Smooth muscle cell (in vitro differentiated cells): ENCODE data around the gene PRKCD. TPM values are rescaled to one million over a fixed set of nuclear protein-coding genes. Genes with fewer than 3 reads are reported as not detected.

Source experiments
- DNase-seq: peaks from one replicate; lab custom pipeline; 2025; ENCODE audit not compliant: unreplicated experiment; lab: John Stamatoyannopoulos, UW
- H2AFZ ChIP-seq: fragments of 200-600 bp; sonication (generic); 2 replicates; pipeline ENCODE4 v1.6.0; 2016; ENCODE audit warnings: antibody characterized with exemption, low read depth, mild to moderate bottlenecking
- H3F3A ChIP-seq: fragments of 200-600 bp; sonication (generic); 2 replicates; pipeline ENCODE4 v1.6.0; 2017; ENCODE audit warnings: antibody characterized with exemption, low read depth
- H3K27ac ChIP-seq: fragments of 200-600 bp; sonication (generic); 2 replicates; pipeline ENCODE4 v1.5.1; 2016; ENCODE audit warnings: low read depth, mild to moderate bottlenecking
- H3K27me3 ChIP-seq: fragments of 200-600 bp; sonication (generic); 2 replicates; pipeline ENCODE4 v1.6.1; 2016; ENCODE audit warnings: low read depth, mild to moderate bottlenecking
- H3K36me3 ChIP-seq: fragments of 200-600 bp; sonication (generic); 2 replicates; pipeline ENCODE4 v1.5.1; 2016; ENCODE audit warnings: low read depth
- H3K4me1 ChIP-seq: fragments of 200-600 bp; sonication (generic); 2 replicates; pipeline ENCODE4 v1.5.1; 2016; ENCODE audit warnings: low read depth
- H3K4me2 ChIP-seq: fragments of 200-600 bp; sonication (generic); 2 replicates; pipeline ENCODE4 v1.6.0; 2016; ENCODE audit warnings: mild to moderate bottlenecking
- H3K4me3 ChIP-seq: fragments of 200-600 bp; sonication (generic); 2 replicates; pipeline ENCODE4 v1.5.1; 2016; ENCODE audit warnings: mild to moderate bottlenecking
- H3K79me2 ChIP-seq: fragments of 200-600 bp; sonication (generic); 2 replicates; pipeline ENCODE4 v1.6.0; 2016; ENCODE audit warnings: low read depth, mild to moderate bottlenecking
- H3K9ac ChIP-seq: fragments of 200-600 bp; sonication (generic); 2 replicates; pipeline ENCODE4 v1.6.0; 2016; ENCODE audit warnings: low read depth
- H3K9me3 ChIP-seq: fragments of 200-600 bp; sonication (generic); replicated peaks from 2 replicates; pipeline ENCODE4 v1.5.1; 2016; ENCODE audit warnings: low read depth
- H4K20me1 ChIP-seq: fragments of 200-600 bp; sonication (generic); 2 replicates; pipeline ENCODE4 v1.6.0; 2016; ENCODE audit warnings: low read depth
- WGBS: methylation state at CpG from one replicate; pipeline ENCODE4 v1.1.7; 2016; ENCODE audit warnings: low lambda C conversion rate; 5-methylcytosine and 5-hydroxymethylcytosine counted together
- polyA plus RNA-seq: library from polyadenylated mRNA; unstranded; fragments of >200 nt; fragmentation: Nextera tagmentation; extraction: Ambion mirVana; gene quantifications from 2 replicates; pipeline ENCODE4 v1.2.1, GENCODE V29; 2016
- total RNA-seq: library from RNA; depleted of rRNA; stranded (reverse); fragments of >200 nt; gene quantifications from 2 replicates; pipeline ENCODE4 v1.2.3, GENCODE V29; 2014
- TF ChIP-seq, protein P1 (sequence below): fragments of 200-600 bp; sonication (generic); IDR thresholded peaks from 2 replicates; pipeline ENCODE4 v1.5.1; 2017; ENCODE audit warnings: borderline replicate concordance, mild to moderate bottlenecking, antibody characterized with exemption; ENCODE audit not compliant: insufficient read depth, poor library complexity, severe bottlenecking

The PRKCD gene
- total and polyA plus RNA-seq, 2 experiments from 2014 or later: 6.1 to 22.5 TPM

GRCh38 chr3:53157974-53158580 lies 2.9 kb upstream of the PRKCD start:
- Histone ChIP-seq H2AFZ (no peak overlapping the region), H3K36me3 (no peaks in the 10 kb centered on the region), H3K27ac (no peak overlapping the region), H3K27me3 (peaks cover 8% of the 10 kb centered on the region), H3K4me3 (no peak overlapping the region), H3K4me1 (no peaks in the 10 kb centered on the region), H3K79me2 (no peaks in the 10 kb centered on the region), H3K9me3 (no peaks in the 10 kb centered on the region), H3K4me2 (no peak overlapping the region), H4K20me1 (peaks cover 5% of the 10 kb centered on the region), H3K9ac (no peak overlapping the region), H3F3A (no peaks in the 10 kb centered on the region)
- no peak for DNase-seq
- WGBS: 84% methylated on average over 3 of the region's 3 CpGs
- TF ChIP-seq, protein P1, sequence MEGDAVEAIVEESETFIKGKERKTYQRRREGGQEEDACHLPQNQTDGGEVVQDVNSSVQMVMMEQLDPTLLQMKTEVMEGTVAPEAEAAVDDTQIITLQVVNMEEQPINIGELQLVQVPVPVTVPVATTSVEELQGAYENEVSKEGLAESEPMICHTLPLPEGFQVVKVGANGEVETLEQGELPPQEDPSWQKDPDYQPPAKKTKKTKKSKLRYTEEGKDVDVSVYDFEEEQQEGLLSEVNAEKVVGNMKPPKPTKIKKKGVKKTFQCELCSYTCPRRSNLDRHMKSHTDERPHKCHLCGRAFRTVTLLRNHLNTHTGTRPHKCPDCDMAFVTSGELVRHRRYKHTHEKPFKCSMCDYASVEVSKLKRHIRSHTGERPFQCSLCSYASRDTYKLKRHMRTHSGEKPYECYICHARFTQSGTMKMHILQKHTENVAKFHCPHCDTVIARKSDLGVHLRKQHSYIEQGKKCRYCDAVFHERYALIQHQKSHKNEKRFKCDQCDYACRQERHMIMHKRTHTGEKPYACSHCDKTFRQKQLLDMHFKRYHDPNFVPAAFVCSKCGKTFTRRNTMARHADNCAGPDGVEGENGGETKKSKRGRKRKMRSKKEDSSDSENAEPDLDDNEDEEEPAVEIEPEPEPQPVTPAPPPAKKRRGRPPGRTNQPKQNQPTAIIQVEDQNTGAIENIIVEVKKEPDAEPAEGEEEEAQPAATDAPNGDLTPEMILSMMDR: no peak

DNA sequence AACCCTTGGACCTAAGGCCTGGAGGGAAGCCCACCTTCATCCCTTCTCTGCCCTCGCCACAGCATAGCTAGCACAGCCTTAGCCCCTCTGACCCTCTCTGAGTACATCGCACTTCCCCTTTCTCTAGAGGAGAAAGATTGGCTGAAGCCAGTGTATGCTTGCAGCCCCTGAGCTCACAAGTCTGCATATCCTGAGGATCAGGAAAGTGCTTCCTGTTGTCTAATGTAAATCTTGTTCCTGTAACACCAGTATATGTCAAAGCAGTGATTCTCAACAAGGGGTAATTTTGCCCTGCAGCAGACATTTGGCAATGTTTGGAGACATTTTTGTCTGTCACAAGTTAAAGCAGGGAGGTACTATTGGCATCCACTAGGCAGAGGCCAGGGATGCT lies 2.2 kb upstream of the PRKCD start:
- Histone ChIP-seq H3K4me1 (no peaks in the 10 kb centered on the region), H3K36me3 (no peaks in the 10 kb centered on the region), H3K79me2 (no peaks in the 10 kb centered on the region), H3K4me3 (no peak overlapping the region), H4K20me1 (peaks cover 12% of the 10 kb centered on the region), H3K27me3 (peaks cover 8% of the 10 kb centered on the region), H3F3A (no peaks in the 10 kb centered on the region), H3K9ac (no peak overlapping the region), H3K4me2 (no peak overlapping the region), H2AFZ (no peak overlapping the region), H3K27ac (no peak overlapping the region), H3K9me3 (no peaks in the 10 kb centered on the region)
- TF ChIP-seq, protein P1: no peak
- 98% methylated on average over 2 of the region's 2 CpGs for WGBS
- no peak for DNase-seq

- H3K79me2 ChIP-seq: no peaks in the 10 kb centered on the region
- peaks cover 17% of the 10 kb centered on the region for H4K20me1 ChIP-seq
- H2AFZ ChIP-seq: no peak overlapping the region
- no peak overlapping the region for H3K9ac ChIP-seq
- H3K4me2 ChIP-seq: no peak overlapping the region
- peaks cover 8% of the 10 kb centered on the region for H3K27me3 ChIP-seq
- no peaks in the 10 kb centered on the region for H3F3A ChIP-seq
- H3K27ac ChIP-seq: no peak overlapping the region
- H3K9me3 ChIP-seq: no peaks in the 10 kb centered on the region
- no peak for DNase-seq
- 68% methylated on average over 9 of the region's 9 CpGs for WGBS
- TF ChIP-seq, protein P1: no peak
- no peak overlapping the region for H3K4me3 ChIP-seq
- no peaks in the 10 kb centered on the region for H3K4me1 ChIP-seq
- no peaks in the 10 kb centered on the region for H3K36me3 ChIP-seq
Observed at GRCh38 chr3:53159156-53160060, 1.6 kb upstream of the PRKCD start.
